H9 (cell line): ENCODE data around the gene LRP1B. TPM values are rescaled to one million over a fixed set of nuclear protein-coding genes. Genes with fewer than 3 reads are reported as not detected.

Experiments used
- DNase-seq: peaks from one replicate; pipeline ENCODE4 v3.0.0-alpha.2; 2017
- H2AFZ ChIP-seq: one replicate; pipeline ENCODE4 v1.6.1; 2013; ENCODE audit warnings: mild to moderate bottlenecking, low read length, control low read depth, moderate library complexity
- H2AK5ac ChIP-seq: 2 replicates; pipeline ENCODE4 v1.6.1; 2013; ENCODE audit warnings: low read length, control low read depth, mixed read lengths; ENCODE audit not compliant: insufficient read length
- H2BK120ac ChIP-seq: one replicate; pipeline ENCODE4 v1.6.1; 2013; ENCODE audit warnings: low read depth, mild to moderate bottlenecking, low read length, control low read depth, inconsistent platforms; ENCODE audit not compliant: poor library complexity, severe bottlenecking
- H2BK12ac ChIP-seq: 2 replicates; pipeline ENCODE4 v1.6.1; 2013; ENCODE audit warnings: low read length, control low read depth, mixed read lengths, low read depth; ENCODE audit not compliant: insufficient read length
- H2BK15ac ChIP-seq: 2 replicates; pipeline ENCODE4 v1.6.1; 2013; ENCODE audit warnings: low read depth, low read length, control low read depth
- H2BK20ac ChIP-seq: one replicate; pipeline ENCODE4 v1.6.1; 2013; ENCODE audit warnings: low read depth, mild to moderate bottlenecking, low read length, control low read depth, inconsistent platforms; ENCODE audit not compliant: poor library complexity, severe bottlenecking
- H2BK5ac ChIP-seq: 2 replicates; pipeline ENCODE4 v1.6.1; 2013; ENCODE audit warnings: low read length, control low read depth, mixed read lengths; ENCODE audit not compliant: insufficient read length
- H3K14ac ChIP-seq: 2 replicates; pipeline ENCODE4 v1.6.1; 2013; ENCODE audit warnings: low read length, control low read depth; ENCODE audit not compliant: insufficient read depth
- H3K18ac ChIP-seq: 2 replicates; pipeline ENCODE4 v1.6.1; 2013; ENCODE audit warnings: low read depth, mild to moderate bottlenecking, mixed read lengths, low read length, control low read depth; ENCODE audit not compliant: insufficient read length
- H3K23ac ChIP-seq: 2 replicates; pipeline ENCODE4 v1.6.1; 2013; ENCODE audit warnings: low read length, control low read depth, mixed read lengths, low read depth; ENCODE audit not compliant: insufficient read length
- H3K23me2 ChIP-seq: 2 replicates; pipeline ENCODE4 v1.6.1; 2013; ENCODE audit warnings: low read depth, mild to moderate bottlenecking, mixed read lengths, low read length, control low read depth; ENCODE audit not compliant: insufficient read length, poor library complexity, severe bottlenecking
- H3K27ac ChIP-seq: 2 replicates; pipeline ENCODE4 v1.5.1; 2013; ENCODE audit warnings: low read length, control low read depth, mixed read lengths, low read depth; ENCODE audit not compliant: insufficient read length
- H3K27me3 ChIP-seq: 2 replicates; pipeline ENCODE4 v1.6.1; 2013; ENCODE audit warnings: low read length, control low read depth, inconsistent platforms; ENCODE audit not compliant: insufficient read depth
- H3K4ac ChIP-seq: 2 replicates; pipeline ENCODE4 v1.6.1; 2013; ENCODE audit warnings: low read depth, mild to moderate bottlenecking, control low read depth, inconsistent platforms, low read length, moderate library complexity
- H3K4me1 ChIP-seq: 2 replicates; pipeline ENCODE4 v1.6.1; 2013; ENCODE audit warnings: low read length, control low read depth, inconsistent platforms; ENCODE audit not compliant: insufficient read depth
- H3K4me2 ChIP-seq: 2 replicates; pipeline ENCODE4 v1.6.1; 2013; ENCODE audit warnings: low read length, control low read depth, mixed read lengths; ENCODE audit not compliant: insufficient read length, insufficient read depth
- H3K56ac ChIP-seq: 2 replicates; pipeline ENCODE4 v1.6.1; 2013; ENCODE audit warnings: low read depth, mild to moderate bottlenecking, mixed read lengths, low read length, control low read depth; ENCODE audit not compliant: insufficient read length
- H3K79me1 ChIP-seq: 2 replicates; pipeline ENCODE4 v1.6.1; 2013; ENCODE audit warnings: low read depth, mild to moderate bottlenecking, moderate library complexity, low read length, control low read depth, inconsistent platforms; ENCODE audit not compliant: insufficient read depth, poor library complexity, severe bottlenecking
- H3K79me2 ChIP-seq: 2 replicates; pipeline ENCODE4 v1.6.1; 2013; ENCODE audit warnings: low read length, control low read depth, inconsistent platforms; ENCODE audit not compliant: insufficient read depth
- H3K9ac ChIP-seq: 2 replicates; pipeline ENCODE4 v1.6.1; 2013; ENCODE audit warnings: low read length, control low read depth, mixed read lengths; ENCODE audit not compliant: insufficient read length; ENCODE audit errors: extremely low read depth
- H3K9me3 ChIP-seq: one replicate; pipeline ENCODE4 v1.6.1; 2013; ENCODE audit warnings: low read depth, low read length, inconsistent platforms; ENCODE audit not compliant: control insufficient read depth
- H3T11ph ChIP-seq: one replicate; pipeline ENCODE4 v1.6.1; 2013; ENCODE audit warnings: mild to moderate bottlenecking, low read length, control low read depth, inconsistent platforms
- H4K20me1 ChIP-seq: one replicate; pipeline ENCODE4 v1.6.1; 2013; ENCODE audit not compliant: control insufficient read depth, insufficient read length, insufficient read depth
- H4K5ac ChIP-seq: 2 replicates; pipeline ENCODE4 v1.6.1; 2013; ENCODE audit warnings: low read depth, mild to moderate bottlenecking, mixed read lengths, low read length, control low read depth; ENCODE audit not compliant: insufficient read length
- H4K8ac ChIP-seq: replicated peaks from 2 replicates; pipeline ENCODE4 v1.6.1; 2013; ENCODE audit warnings: low read length, control low read depth, mixed read lengths, low read depth; ENCODE audit not compliant: insufficient read length
- H4K91ac ChIP-seq: 2 replicates; pipeline ENCODE4 v1.6.1; 2013; ENCODE audit warnings: low read depth, mild to moderate bottlenecking, moderate library complexity, mixed read lengths, low read length, control low read depth; ENCODE audit not compliant: insufficient read length
- H3K27ac Mint-ChIP-seq, 3 experiments: 2 replicates in 2 of 3; 3 replicates in 1 of 3; pipeline ENCODE4 v1.8.0; 2020 to 2021; ENCODE audit warnings: mixed read lengths in 3 of 3, mild to moderate bottlenecking in 1 of 3, moderate library complexity in 1 of 3
- H3K27me3 Mint-ChIP-seq: 2 replicates; pipeline ENCODE4 v1.8.0; 2021; ENCODE audit warnings: low read depth, mild to moderate bottlenecking, moderate library complexity, mixed read lengths
- H3K36me3 Mint-ChIP-seq, 3 experiments: 2 replicates in 2 of 3; 3 replicates in 1 of 3; pipeline ENCODE4 v1.8.0; 2020 to 2021; ENCODE audit warnings: low read depth in 3 of 3, mixed read lengths in 3 of 3; ENCODE audit not compliant: insufficient read depth in 1 of 3
- H3K4me1 Mint-ChIP-seq, 2 experiments: 2 replicates each; pipeline ENCODE4 v1.8.0; 2020; ENCODE audit warnings: mixed read lengths in 2 of 2
- H3K4me3 Mint-ChIP-seq, 2 experiments: 2 replicates in 1 of 2; 3 replicates in 1 of 2; pipeline ENCODE4 v1.8.0; 2020 to 2021; ENCODE audit warnings: mild to moderate bottlenecking in 2 of 2, mixed read lengths in 2 of 2, moderate library complexity in 1 of 2
- H3K9me3 Mint-ChIP-seq, 2 experiments: 2 replicates in 1 of 2; 3 replicates in 1 of 2; pipeline ENCODE4 v1.8.0; 2020; ENCODE audit warnings: mild to moderate bottlenecking in 2 of 2, mixed read lengths in 2 of 2, moderate library complexity in 1 of 2
- WGBS: extraction: QIAGEN DNeasy Blood & Tissue Kit; methylation state at CpG from one replicate; pipeline ENCODE4 v1.1.7; 2013; ENCODE audit warnings: missing lambda C conversion rate, low lambda C conversion rate, mixed read lengths; ENCODE audit not compliant: insufficient read length; ENCODE audit errors: extremely low coverage; 5-methylcytosine and 5-hydroxymethylcytosine counted together
- total RNA-seq: library from RNA; stranded (reverse); gene quantifications from 2 replicates; pipeline ENCODE4 v1.2.1, GENCODE V29; 2021
- TF ChIP-seq, protein P1 (sequence below): fragments of 200-600 bp; sonication (generic); conservative IDR thresholded peaks from 3 replicates; pipeline ENCODE4 v1.8.0; 2021; ENCODE audit warnings: antibody characterized with exemption, mild to moderate bottlenecking

Gene LRP1B
- total RNA-seq, 1 experiment from 2014 or later = not detected

DNA sequence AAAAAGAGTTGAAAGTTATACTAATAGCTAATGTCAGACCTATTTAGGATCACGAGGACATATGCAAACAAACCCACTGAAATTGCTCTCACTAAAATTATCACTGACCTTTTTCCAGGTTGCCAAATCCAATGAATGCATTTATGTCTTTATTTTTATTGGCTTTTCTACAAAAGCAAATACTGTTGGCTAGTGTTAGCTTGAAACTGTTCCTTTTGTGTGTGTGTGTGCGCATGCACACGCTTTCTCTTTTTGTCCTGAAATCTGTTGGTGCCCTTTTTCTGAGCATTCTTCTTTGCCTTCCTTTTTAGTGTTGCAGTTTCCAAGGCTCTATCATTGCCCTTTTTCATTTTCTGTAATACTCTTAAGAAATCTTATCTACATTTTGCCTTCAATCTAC, 1269.2 kb downstream of the LRP1B start:
- H3K4me1 Mint-ChIP-seq = peaks cover 5 to 12% of the 10 kb centered on the region in 2 experiments
- WGBS = no CpG with 5 or more reads among the region's 3 CpGs
- H3K9me3 ChIP-seq = no peaks in the 10 kb centered on the region
- H3K4me3 Mint-ChIP-seq = no peak overlapping the region
- H2BK120ac ChIP-seq = no peak overlapping the region
- H3T11ph ChIP-seq = no peak overlapping the region
- no peak overlapping the region for H4K8ac ChIP-seq
- no peak overlapping the region for H2BK12ac ChIP-seq
- no peak overlapping the region for H2BK15ac ChIP-seq
- peaks cover 6 to 7% of the 10 kb centered on the region in 2 experiments; a peak in 4 of 5 replicates for H3K9me3 Mint-ChIP-seq
- H3K4me2 ChIP-seq = no peak overlapping the region
- no peak overlapping the region for H2BK20ac ChIP-seq
- peaks cover 3 to 6% (median 3%) of the 10 kb centered on the region in 3 experiments; a peak in 5 of 7 replicates for H3K36me3 Mint-ChIP-seq
- H3K27me3 ChIP-seq = no peaks in the 10 kb centered on the region
- no peak overlapping the region for H3K27ac ChIP-seq
- H2AK5ac ChIP-seq = no peak overlapping the region
- H3K27ac Mint-ChIP-seq = no peak overlapping the region
- H3K18ac ChIP-seq = no peak overlapping the region
- H3K79me1 ChIP-seq = no peaks in the 10 kb centered on the region
- no peaks in the 10 kb centered on the region for H3K27me3 Mint-ChIP-seq
- H4K91ac ChIP-seq = no peak overlapping the region
- TF ChIP-seq, protein P1, sequence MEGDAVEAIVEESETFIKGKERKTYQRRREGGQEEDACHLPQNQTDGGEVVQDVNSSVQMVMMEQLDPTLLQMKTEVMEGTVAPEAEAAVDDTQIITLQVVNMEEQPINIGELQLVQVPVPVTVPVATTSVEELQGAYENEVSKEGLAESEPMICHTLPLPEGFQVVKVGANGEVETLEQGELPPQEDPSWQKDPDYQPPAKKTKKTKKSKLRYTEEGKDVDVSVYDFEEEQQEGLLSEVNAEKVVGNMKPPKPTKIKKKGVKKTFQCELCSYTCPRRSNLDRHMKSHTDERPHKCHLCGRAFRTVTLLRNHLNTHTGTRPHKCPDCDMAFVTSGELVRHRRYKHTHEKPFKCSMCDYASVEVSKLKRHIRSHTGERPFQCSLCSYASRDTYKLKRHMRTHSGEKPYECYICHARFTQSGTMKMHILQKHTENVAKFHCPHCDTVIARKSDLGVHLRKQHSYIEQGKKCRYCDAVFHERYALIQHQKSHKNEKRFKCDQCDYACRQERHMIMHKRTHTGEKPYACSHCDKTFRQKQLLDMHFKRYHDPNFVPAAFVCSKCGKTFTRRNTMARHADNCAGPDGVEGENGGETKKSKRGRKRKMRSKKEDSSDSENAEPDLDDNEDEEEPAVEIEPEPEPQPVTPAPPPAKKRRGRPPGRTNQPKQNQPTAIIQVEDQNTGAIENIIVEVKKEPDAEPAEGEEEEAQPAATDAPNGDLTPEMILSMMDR = no peak
- H3K14ac ChIP-seq = no peak overlapping the region
- H3K4ac ChIP-seq = no peak overlapping the region
- no peaks in the 10 kb centered on the region for H4K20me1 ChIP-seq
- no peak overlapping the region for H4K5ac ChIP-seq
- H3K23ac ChIP-seq = no peak overlapping the region
- H2BK5ac ChIP-seq = no peak overlapping the region
- no peak for DNase-seq
- H3K4me1 ChIP-seq = 0 out of 2 replicates have a peak, but pooled peaks cover 2% of the 10 kb centered on the region
- no peak overlapping the region for H3K56ac ChIP-seq
- no peak overlapping the region for H2AFZ ChIP-seq
- no peaks in the 10 kb centered on the region for H3K23me2 ChIP-seq
- H3K9ac ChIP-seq = no peak overlapping the region
- no peaks in the 10 kb centered on the region for H3K79me2 ChIP-seq
